GM23338 (cell line): ENCODE data around the gene UBE2V1.

ENCODE experiments used
- EZH2 ChIP-seq: fragments of 200-600 bp; sonication (generic); IDR thresholded peaks from one replicate; pipeline ENCODE4 v1.8.0; 2017; ENCODE audit warnings: antibody characterized with exemption, mild to moderate bottlenecking, low read depth; ENCODE audit not compliant: unreplicated experiment
- EZH2phosphoT487 ChIP-seq: fragments of 200-600 bp; sonication (generic); IDR thresholded peaks from one replicate; pipeline ENCODE4 v1.8.1; 2018; ENCODE audit warnings: antibody characterized with exemption; ENCODE audit not compliant: unreplicated experiment
- JUNB ChIP-seq: IDR thresholded peaks from one replicate; pipeline ENCODE4 v1.6.1; 2016; ENCODE audit warnings: antibody characterized with exemption; ENCODE audit not compliant: unreplicated experiment
- REST ChIP-seq: IDR thresholded peaks from one replicate; pipeline ENCODE4 v1.6.1; 2018; ENCODE audit warnings: antibody characterized with exemption; ENCODE audit not compliant: unreplicated experiment
- STAT1 ChIP-seq: IDR thresholded peaks from one replicate; pipeline ENCODE4 v1.6.1; 2016; ENCODE audit warnings: antibody characterized with exemption; ENCODE audit not compliant: unreplicated experiment
- ZNF114 ChIP-seq: fragments of 250-450 bp; sonication (Bioruptor Pico); IDR thresholded peaks from 2 replicates; pipeline ENCODE4 v1.5.0; 2020; ENCODE audit warnings: mild to moderate bottlenecking, moderate library complexity
- TF ChIP-seq, protein P1 (sequence below), 2 experiments: fragments of 200-600 bp in 1 of 2; sonication (generic) in 1 of 2; conservative IDR thresholded peaks; 2 replicates each; pipeline versions ENCODE4 v1.5.1 to v1.6.1; 2016 to 2017; ENCODE audit warnings: antibody characterized with exemption in 2 of 2, low read depth in 2 of 2, mild to moderate bottlenecking in 2 of 2, moderate library complexity in 1 of 2
- TF ChIP-seq, protein P2 (sequence below): IDR thresholded peaks from 2 replicates; pipeline ENCODE4 v1.6.1; 2016; ENCODE audit warnings: antibody characterized with exemption

- TF ChIP-seq, protein P1, sequence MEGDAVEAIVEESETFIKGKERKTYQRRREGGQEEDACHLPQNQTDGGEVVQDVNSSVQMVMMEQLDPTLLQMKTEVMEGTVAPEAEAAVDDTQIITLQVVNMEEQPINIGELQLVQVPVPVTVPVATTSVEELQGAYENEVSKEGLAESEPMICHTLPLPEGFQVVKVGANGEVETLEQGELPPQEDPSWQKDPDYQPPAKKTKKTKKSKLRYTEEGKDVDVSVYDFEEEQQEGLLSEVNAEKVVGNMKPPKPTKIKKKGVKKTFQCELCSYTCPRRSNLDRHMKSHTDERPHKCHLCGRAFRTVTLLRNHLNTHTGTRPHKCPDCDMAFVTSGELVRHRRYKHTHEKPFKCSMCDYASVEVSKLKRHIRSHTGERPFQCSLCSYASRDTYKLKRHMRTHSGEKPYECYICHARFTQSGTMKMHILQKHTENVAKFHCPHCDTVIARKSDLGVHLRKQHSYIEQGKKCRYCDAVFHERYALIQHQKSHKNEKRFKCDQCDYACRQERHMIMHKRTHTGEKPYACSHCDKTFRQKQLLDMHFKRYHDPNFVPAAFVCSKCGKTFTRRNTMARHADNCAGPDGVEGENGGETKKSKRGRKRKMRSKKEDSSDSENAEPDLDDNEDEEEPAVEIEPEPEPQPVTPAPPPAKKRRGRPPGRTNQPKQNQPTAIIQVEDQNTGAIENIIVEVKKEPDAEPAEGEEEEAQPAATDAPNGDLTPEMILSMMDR (conservative IDR thresholded peaks at IDR 0.05; ENCODE audit: low read depth in 2 of 2) = no peak
- TF ChIP-seq STAT1 (no peak), EZH2phosphoT487 (no peak), JUNB (no peak), REST (no peak), ZNF114 (CRISPR knock-in tag) (no peak), EZH2 (no peak)
- TF ChIP-seq, protein P2, sequence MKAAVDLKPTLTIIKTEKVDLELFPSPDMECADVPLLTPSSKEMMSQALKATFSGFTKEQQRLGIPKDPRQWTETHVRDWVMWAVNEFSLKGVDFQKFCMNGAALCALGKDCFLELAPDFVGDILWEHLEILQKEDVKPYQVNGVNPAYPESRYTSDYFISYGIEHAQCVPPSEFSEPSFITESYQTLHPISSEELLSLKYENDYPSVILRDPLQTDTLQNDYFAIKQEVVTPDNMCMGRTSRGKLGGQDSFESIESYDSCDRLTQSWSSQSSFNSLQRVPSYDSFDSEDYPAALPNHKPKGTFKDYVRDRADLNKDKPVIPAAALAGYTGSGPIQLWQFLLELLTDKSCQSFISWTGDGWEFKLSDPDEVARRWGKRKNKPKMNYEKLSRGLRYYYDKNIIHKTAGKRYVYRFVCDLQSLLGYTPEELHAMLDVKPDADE = no peak
These were observed 62.2 kb downstream of the UBE2V1 start for GRCh38 chr20:50050660-50051308.
